NOMO-1 treated with DMSO at 0.1 percent for 48 hours (cell line): ENCODE data around the gene TMEM164.
A peak's percentile ranks its signal among the peaks of the same experiment; 100 is the strongest.

Experiments
- DNase-seq: peaks from one replicate; lab custom pipeline; 2025; ENCODE audit not compliant: unreplicated experiment; lab: John Stamatoyannopoulos, UW

The TMEM164 gene

DNA sequence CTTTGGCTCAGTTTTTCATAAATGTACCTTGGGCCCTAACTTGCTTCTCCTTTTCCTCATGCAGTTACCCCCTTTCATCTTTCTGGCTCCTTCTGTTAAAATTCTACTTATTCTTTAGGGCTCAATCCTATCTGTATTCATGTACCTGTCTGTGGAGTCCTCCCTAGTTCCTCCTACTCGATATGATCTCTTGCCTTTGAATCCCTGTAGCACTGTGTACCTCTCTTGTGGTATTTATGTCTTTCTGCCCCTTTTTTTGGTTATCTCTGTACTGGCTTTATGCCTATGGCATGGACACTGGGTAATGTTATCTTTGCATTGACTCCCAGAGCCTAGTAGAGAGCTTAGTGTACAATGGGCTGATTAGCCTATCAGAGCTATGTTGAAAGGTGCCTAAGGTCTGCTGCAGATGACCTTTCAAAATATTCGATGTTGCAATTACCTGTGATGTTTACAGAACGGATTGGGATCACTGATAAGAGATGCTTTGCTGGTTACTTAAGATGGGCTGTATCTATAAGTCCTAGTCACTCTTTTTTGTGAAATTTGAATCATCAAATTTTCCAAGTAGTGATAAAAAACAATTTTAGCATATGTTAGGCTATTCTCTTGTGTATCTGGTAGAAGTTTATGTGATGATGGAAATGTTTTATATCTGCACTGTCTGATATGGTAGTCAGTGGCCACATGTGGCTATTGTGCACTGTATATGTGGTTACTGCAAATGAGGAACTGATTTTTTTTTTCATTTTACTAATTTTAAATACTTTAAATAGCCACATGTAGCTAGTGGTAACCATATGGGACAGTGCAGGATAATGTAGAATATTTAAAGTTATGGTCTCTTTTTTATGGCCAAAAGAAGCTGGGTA lies 33.5 kb downstream of the TMEM164 start:
- DNase-seq: peak; percentile 35

- DNase-seq: no peak
These were observed 34.3 kb downstream of the TMEM164 start for GRCh38 chrX:110037178-110037577.

GRCh38 chrX:110038900-110039299 lies 36.0 kb downstream of the TMEM164 start:
- DNase-seq: no peak

- DNase-seq: peak; percentile 62
These were observed 39.1 kb downstream of the TMEM164 start for GRCh38 chrX:110041980-110042379.

DNA sequence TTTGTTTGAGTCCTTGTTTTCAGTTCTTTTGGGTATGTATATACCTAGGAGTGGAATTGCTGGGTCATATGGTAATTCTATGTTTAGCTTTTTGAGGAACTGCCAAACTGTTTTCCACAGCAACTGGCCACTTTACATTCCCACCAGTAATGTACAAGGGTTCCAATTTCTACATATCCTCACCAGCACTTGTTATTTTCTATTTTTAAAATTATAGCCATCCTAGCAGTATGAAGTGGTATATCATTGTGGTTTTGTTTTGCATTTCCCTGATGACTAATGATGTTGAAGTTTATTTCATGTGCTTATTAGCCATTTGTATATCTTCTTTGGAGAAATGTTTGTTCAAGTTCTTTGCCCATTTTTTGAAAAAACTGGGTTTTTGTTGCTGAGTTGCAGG lies 39.6 kb downstream of the TMEM164 start:
- peak; percentile 50 for DNase-seq

DNA sequence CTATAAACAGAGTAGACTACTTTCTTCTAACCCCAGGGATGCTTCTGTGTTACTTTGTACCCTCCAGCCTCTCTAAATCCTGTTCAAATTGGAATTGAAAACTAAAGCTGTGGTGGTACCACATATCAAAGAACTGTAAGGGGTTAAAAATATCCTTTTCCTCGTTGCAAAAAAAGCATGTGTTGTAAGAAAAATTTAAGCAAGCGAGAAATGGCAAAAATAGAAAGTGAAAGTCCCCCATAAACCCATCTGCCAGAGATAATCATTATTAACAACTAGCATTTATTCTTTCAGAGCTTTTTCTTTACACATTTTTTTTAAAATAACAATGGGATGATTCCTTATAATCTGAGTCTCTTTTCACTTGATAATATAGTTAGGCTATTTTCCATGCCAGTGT lies 40.6 kb downstream of the TMEM164 start:
- peak; percentile 16 for DNase-seq

- no peak for DNase-seq
These were observed 41.7 kb downstream of the TMEM164 start for GRCh38 chrX:110044346-110045249.

- no peak for DNase-seq
These were observed 42.5 kb downstream of the TMEM164 start for GRCh38 chrX:110045421-110045820.

GRCh38 chrX:110046001-110046400 lies 43.1 kb downstream of the TMEM164 start:
- no peak for DNase-seq

GRCh38 chrX:110046971-110047370 lies 44.1 kb downstream of the TMEM164 start:
- no peak for DNase-seq

DNA sequence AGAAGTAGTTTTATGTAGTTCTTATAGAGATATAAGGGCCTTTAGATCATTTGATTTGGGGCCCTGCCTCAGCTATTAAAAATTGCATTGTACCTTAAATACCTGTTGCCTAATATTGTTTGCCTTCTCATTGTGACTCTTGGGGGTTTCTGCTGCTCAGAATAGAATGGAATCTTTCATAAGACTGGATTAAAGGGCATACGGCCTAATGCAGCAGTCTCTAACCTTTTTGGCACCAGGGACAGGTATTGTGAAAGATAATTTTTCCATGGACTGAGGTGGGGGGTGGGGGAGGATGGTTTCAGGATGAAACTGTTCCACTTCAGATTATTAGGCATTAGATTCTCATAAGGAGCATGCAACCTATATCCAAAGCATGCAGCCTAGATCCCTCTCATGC lies 46.2 kb downstream of the TMEM164 start:
- no peak for DNase-seq

GRCh38 chrX:110050386-110050785 lies 47.5 kb downstream of the TMEM164 start:
- no peak for DNase-seq

DNA sequence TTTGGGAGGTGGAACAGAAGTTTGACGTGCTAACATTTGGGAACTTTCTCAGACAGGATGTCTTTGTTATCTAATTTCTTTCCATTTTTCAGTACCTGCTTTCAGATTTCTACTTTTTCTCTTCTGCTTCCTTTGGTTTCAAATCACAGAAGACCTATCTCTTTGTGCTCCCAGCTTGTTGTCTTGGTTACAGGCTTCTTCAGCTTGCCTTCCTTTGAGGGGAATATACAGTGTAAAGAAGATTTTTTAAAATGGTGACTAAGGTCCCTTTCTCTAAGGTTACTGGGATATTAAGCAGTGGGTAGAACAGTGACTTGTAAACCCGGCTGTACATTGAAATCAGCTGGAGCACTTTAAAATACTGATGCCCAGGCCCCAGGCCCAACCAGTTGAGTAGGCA lies 48.0 kb downstream of the TMEM164 start:
- DNase-seq: no peak

- DNase-seq: no peak
These were observed 48.6 kb downstream of the TMEM164 start for GRCh38 chrX:110051559-110051958.

DNA sequence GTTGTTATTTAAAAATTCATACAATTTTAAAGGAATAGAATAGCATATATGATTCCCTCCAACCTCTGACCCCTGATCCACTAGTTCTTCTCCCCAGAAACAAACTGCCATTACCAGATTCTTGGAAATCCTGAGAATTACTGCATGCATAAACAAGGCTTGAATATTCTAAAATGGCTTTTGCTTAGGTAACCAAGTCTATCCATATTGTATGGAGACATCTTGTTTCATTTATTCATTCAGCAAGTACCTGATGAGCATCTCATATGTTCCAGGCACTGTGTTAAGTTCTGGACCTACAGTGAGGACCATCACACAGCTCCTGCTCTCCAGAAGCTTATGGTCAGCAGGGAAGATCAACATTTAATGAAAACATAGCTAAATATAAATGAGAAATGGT lies 49.4 kb downstream of the TMEM164 start:
- no peak for DNase-seq

DNA sequence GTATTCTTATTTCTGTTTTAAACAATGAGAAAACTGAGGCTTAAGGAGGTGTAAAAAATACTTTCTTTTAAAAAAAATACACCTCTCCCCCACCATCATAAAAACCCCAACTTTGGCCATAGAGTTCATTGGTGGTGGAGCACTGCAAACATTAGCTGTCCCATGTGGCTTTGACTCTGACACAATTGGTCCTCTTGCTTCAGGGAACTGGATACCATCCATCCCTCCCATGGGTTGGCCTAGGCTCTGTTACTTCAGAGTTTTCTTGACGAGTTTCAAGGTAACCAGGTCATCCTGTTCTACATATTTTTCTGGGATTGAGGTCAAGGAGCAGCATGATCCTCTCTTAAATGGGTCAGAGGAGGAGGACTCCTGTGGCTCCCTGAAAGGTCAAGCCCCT lies 50.5 kb downstream of the TMEM164 start:
- DNase-seq: no peak

DNA sequence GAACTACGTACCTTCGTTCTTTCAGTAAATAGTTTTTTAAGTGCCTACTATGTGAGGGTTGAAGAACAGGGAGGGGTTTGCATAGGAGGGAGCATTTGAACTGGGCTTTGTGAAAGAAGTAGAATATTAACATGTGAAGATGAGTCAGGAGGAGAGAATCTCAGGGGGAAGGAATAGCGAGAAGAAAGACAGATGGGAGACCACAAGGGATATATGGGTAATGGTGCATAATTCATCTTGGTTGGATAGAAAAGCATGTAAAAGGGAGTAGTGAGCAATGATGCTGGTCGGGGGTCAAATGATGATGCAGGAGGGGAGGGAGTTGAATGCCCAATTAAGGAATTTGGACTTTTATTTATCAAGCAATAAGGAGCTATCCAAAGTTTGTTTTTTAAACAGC lies 52.7 kb downstream of the TMEM164 start:
- no peak for DNase-seq

GRCh38 chrX:110056419-110056818 lies 53.5 kb downstream of the TMEM164 start:
- DNase-seq: no peak

DNA sequence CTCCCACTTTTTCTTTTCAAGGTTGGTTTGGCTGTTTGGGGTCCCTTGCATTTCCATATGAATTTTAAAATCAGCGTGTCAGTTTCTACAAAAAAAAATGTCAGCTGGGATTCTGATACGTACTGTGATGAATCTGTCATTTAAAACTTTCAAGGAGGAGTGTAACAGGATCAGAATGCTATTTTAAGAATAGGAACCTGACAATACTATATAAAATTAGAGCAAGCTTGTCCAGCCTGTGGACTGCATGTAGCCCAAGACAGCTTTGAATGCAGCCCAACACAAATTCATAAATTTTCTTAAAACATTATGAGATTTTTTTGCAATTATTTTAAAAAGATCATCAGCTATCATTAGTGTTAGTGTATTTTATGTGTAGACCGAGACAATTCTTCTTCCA lies 56.5 kb downstream of the TMEM164 start:
- DNase-seq: no peak

GRCh38 chrX:110060317-110060716 lies 57.4 kb downstream of the TMEM164 start:
- DNase-seq: no peak

- DNase-seq: peak; percentile 44
These were observed 58.1 kb downstream of the TMEM164 start for GRCh38 chrX:110060846-110061537.
